ENCODE data around the gene PDE4A. TPM values are rescaled to one million over a fixed set of nuclear protein-coding genes. Genes with fewer than 3 reads are reported as not detected.

PDE4A gene
- total RNA-seq, 4 donors from 2014 or later, result 3.7 to 7.9 (median 5.6) TPM

- Histone ChIP-seq H3K27me3 (peaks cover 86% of the 10 kb centered on the region), H3K9me3 (no peaks in the 10 kb centered on the region), H3K36me3 (no peaks in the 10 kb centered on the region), H3K27ac (no peak overlapping the region), H3K4me3 (no peak overlapping the region), H3K4me1 (peaks cover 62% of the 10 kb centered on the region)
- DNase-seq (ENCODE audit: low spot score in 2 of 2), result no peak
- TF ChIP-seq CTCF (IDR thresholded peaks at IDR 0.05), result no peak
- TF ChIP-seq EP300 (IDR thresholded peaks at IDR 0.05), result no peak
- TF ChIP-seq POLR2AphosphoS5 (IDR thresholded peaks at IDR 0.05), result no peak
- TF ChIP-seq POLR2A (IDR thresholded peaks at IDR 0.05), result no peak
- WGBS, result 45% methylated on average over 4 of the region's 4 CpGs
Observed at GRCh38 chr19:10422046-10422461, 1.7 kb downstream of the PDE4A start.

DNA sequence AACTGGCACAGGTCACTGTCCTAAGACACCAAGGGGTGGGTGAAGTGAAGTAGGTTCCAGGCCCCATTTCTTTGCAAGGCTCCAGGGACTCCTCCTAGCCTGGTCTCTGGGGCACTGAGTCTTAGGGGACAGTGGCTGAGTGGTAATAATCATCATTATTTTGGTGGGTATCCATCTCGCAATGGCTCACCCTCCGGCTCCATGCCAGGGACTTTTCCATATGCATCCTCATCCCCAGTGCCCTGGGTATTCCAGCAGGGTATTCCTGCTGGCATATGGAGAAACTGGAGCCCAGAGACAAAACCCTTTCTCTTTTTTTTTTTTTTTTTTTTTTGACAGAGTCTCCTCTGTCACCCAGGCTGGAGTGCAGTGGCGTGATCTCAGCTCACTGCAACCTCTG, 2.5 kb downstream of the PDE4A start:
- peaks cover 54% of the 10 kb centered on the region for H3K4me1 ChIP-seq

GRCh38 chr19:10424011-10424637, 3.8 kb downstream of the PDE4A start:
- 3% methylated on average over 6 of the region's 38 CpGs for WGBS
- TF ChIP-seq EP300 (IDR thresholded peaks at IDR 0.05) (no peak), CTCF (IDR thresholded peaks at IDR 0.05) (peak; percentile 53 to 97), POLR2A (IDR thresholded peaks at IDR 0.05) (no peak)
- Histone ChIP-seq H3K27ac (no peak overlapping the region), H3K4me3 (peak overlapping the region; percentile 39), H3K9me3 (no peaks in the 10 kb centered on the region), H3K27me3 (peaks cover 65% of the 10 kb centered on the region), H3K4me1 (peaks cover 41% of the 10 kb centered on the region), H3K36me3 (no peaks in the 10 kb centered on the region)
- DNase-seq (ENCODE audit: low spot score in 2 of 2), result peak in 1 of 2 donors; percentile 83

More for the DNA sequence above, 2.5 kb downstream of the PDE4A start:
- H3K27ac ChIP-seq, result no peak overlapping the region
- WGBS, result 61% methylated on average over 3 of the region's 3 CpGs
- DNase-seq (ENCODE audit: low spot score in 2 of 2), result no peak
- no peaks in the 10 kb centered on the region for H3K9me3 ChIP-seq
- TF ChIP-seq POLR2AphosphoS5 (IDR thresholded peaks at IDR 0.05) (no peak), EP300 (IDR thresholded peaks at IDR 0.05) (no peak), CTCF (IDR thresholded peaks at IDR 0.05) (no peak), POLR2A (IDR thresholded peaks at IDR 0.05) (no peak)
- H3K36me3 ChIP-seq, result no peaks in the 10 kb centered on the region
- no peak overlapping the region for H3K4me3 ChIP-seq
- peaks cover 78% of the 10 kb centered on the region for H3K27me3 ChIP-seq

GRCh38 chr19:10427169-10427568, 6.8 kb downstream of the PDE4A start:
- no peak for DNase-seq (ENCODE audit: low spot score in 2 of 2)
- TF ChIP-seq POLR2AphosphoS5 (IDR thresholded peaks at IDR 0.05) (no peak), EP300 (IDR thresholded peaks at IDR 0.05) (no peak), CTCF (IDR thresholded peaks at IDR 0.05) (no peak), POLR2A (IDR thresholded peaks at IDR 0.05) (no peak)
- peaks cover 36% of the 10 kb centered on the region for H3K4me1 ChIP-seq
- peaks cover 48% of the 10 kb centered on the region for H3K27me3 ChIP-seq
- 85% methylated on average over 6 of the region's 6 CpGs for WGBS
- no peak overlapping the region for H3K27ac ChIP-seq
- H3K9me3 ChIP-seq, result no peaks in the 10 kb centered on the region
- H3K4me3 ChIP-seq, result no peak overlapping the region
- no peaks in the 10 kb centered on the region for H3K36me3 ChIP-seq

GRCh38 chr19:10428996-10429381, 8.7 kb downstream of the PDE4A start:
- 75% methylated on average over 5 of the region's 5 CpGs for WGBS
- no peaks in the 10 kb centered on the region for H3K36me3 ChIP-seq
- H3K4me3 ChIP-seq, result no peak overlapping the region
- H3K27ac ChIP-seq, result no peak overlapping the region
- no peaks in the 10 kb centered on the region for H3K9me3 ChIP-seq
- peaks cover 34% of the 10 kb centered on the region for H3K27me3 ChIP-seq
- H3K4me1 ChIP-seq, result peaks cover 39% of the 10 kb centered on the region
- TF ChIP-seq POLR2AphosphoS5 (IDR thresholded peaks at IDR 0.05) (no peak), POLR2A (IDR thresholded peaks at IDR 0.05) (no peak), CTCF (IDR thresholded peaks at IDR 0.05) (no peak), EP300 (IDR thresholded peaks at IDR 0.05) (no peak)
- no peak for DNase-seq (ENCODE audit: low spot score in 2 of 2)

All from suprapubic skin (tissue), 4 donors.